Activated CD4-positive, alpha-beta T cell treated with anti-CD3 and anti-CD28 coated beads for 24 hours (primary cell): ENCODE results near the gene HSD17B1.
"Not testable (repeated sequence)": the region's sequence is repeated elsewhere in the genome, so short reads cannot be mapped to it uniquely, and the experiment has no call there.

Experiments used
- DNase-seq, 2 donors: peaks; one replicate each; pipeline ENCODE4 v3.0.0-alpha.2; 2020; ENCODE audit warnings: low read depth in 2 of 2

Gene HSD17B1

DNA sequence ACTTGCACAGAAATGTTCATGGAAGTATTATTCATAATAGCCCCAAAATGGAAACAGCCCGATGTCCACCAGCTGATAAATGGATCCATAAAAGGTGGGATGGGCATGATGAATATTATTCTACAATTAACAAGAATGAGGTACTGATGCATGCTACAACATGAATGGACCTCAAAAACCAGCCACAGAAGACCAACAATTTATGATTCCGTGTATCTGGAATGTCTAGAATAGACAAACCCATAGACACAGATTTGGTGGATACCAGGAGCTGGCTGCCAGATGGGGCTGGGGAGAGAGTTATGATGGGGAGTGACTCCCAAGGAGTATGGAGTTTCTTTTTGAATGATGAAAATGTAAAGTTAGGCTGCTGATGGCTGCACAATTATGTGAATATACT is 27.5 kb upstream of the HSD17B1 start:
- no peak for DNase-seq

DNA sequence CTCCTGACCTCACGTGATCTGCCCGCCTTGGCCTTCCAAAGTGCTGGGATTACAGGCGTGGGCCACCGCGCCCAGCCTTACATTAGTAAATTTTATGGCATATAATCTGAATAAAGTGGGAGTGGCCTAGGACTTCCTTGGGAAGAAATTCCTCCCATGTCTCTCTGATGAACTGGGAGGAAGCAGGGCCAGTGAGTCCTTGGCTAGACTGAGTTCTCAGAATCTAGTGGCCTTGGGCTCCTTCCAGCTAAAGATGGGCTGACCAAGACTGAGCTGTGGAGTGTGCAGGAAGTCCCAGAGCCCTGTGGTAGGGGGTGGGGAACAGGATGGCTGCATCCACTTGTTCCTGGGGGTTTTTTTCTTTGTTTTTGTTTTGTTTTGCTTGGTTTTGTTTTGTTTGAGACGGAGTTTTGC is 26.7 kb upstream of the HSD17B1 start:
- no peak for DNase-seq

DNA sequence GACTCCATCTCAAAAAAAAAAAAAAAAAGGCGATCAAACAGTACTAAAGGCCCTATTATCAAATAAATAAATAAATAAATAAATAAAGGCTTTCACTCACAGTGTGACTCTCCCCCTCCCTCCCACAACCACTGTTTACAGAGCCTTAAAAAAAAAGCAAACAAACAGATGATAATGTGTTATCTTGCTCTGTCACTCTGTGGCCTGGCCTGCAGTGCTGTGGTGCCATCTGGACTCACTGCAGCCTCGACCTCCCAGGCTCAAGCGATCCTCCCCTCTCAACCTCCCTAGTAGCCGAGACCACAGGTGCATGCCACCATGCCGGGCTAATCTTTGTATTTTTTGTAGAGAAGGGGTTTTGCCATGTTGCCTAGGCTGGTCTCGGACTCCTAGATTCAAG is 24.8 kb upstream of the HSD17B1 start:
- DNase-seq, result no peak

DNA sequence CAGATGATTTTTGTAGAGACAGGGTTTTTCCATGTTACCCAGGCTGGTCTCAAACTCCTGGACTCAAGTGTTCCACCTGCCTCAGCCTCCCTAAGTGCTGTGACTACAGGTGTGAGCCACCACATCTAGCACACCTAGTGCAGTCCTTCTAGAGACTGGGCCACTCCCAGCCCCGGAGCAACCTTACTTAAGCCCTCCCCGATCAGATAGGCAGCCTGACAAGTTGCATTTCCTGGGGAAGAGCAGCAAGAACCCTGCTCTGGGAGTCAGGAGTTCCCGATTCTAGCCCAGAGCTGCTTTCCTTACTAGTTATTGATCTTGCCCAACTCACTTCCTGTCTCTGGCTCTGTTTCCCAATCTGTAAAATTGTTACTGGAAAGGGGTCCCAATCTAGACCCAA is 23.7 kb upstream of the HSD17B1 start:
- no peak for DNase-seq

DNA sequence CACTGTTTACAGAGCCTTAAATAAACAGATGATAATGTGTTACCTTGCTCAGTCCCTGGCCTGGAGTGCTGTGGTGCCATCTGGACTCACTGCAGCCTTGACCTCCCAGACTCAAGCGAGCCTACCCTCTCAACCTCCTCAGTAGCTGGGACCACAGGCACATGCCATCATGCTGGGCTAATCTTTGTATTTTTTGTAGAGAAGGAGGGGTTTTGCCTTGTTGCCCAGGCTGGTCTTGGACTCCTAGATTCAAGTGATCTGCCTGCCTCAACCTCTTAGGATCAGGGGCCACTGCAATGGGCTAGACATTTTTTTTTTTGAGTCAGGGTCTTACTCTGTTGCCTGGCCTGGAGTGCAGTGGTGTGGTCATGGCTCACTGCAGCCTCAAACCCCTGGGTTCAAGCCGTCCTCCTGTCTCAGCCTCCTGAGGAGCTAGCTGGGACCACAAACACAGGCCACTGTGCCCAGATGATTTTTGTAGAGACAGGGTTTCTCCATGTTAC is 21.7 kb upstream of the HSD17B1 start:
- DNase-seq, result no peak

DNA sequence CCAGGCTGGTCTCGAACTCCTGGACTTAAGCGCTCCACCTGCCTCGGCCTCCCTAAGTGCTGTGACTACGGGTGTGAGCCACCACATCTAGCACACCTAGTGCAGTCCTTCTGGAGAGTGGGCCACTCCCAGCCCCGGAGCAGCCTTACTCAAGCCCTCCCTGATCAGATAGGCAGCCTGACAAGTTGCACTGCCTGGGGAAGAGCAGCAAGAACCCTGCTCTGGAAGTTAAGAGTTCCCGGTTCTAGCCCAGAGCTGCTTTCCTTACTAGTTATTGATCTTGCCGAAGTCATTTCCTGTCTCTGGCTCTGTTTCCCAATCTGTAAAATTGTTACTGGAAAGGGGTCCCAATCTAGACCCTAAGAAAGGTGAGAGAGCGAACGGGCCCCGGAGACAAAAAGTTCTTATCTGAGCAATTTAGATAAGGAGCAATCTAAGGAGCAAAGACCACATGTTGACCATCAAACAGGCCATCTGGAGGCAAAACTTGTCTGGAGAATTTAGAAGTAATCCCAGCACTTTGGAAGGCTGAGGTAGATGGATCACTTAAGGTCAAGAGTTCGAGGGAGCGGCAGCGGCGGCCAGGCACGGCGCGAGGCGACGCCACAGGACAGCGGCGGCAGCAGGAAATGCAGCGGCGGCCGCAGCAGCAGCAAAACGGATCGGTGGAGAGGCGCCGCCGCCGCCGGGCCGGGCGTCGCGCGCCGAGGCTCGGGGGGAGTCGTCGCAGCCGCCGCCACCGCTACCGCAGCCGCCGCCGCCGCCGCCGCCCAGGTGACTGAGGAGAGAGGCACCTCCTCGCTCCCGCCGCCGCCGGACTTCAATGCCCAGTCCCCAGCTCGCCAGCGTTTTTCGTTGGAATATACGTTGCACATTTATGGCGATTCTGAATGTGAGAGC is 21.0 kb upstream of the HSD17B1 start:
- no peak for DNase-seq

DNA sequence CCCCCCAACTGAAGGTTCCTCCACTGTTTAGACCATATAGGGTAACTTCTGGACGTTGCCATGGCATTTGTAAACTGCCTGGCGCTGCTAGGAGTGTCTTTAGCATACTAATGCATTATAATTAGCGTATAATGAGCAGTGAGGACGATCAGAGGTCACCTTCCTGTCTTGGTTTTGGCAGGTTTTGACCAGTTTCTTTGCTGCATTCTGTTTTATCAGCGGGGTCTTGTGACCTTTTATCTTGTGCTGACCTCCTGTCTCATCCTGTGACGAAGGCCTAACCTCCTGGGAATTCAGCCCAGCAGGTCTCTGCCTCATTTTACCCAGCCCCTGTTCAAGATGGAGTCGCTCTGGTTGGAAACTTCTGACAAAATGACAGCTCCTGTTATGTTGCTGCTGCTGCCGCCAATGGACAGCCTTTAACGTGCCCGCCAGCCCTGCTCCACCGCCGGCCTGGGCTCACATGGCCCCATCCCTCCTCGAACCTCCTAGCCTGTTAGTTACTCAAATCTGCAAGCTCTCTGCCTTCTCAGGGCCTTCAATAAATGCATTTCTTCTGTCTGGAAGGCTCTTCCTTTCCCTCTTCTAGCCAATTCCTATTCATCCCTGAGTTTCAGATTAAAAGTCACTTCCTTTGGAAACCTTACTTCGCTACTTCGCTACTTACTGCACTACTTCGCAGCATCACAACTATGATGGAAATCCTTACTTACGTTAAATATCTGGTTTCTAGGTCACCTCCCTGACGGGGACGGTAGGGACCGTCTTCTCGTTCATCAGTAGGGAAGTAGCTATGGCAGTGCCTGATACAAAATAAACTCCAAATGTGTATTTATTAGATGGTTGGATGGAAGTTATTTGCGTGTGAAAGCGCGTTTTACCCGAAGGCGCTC is 17.3 kb upstream of the HSD17B1 start:
- DNase-seq, result no peak

DNA sequence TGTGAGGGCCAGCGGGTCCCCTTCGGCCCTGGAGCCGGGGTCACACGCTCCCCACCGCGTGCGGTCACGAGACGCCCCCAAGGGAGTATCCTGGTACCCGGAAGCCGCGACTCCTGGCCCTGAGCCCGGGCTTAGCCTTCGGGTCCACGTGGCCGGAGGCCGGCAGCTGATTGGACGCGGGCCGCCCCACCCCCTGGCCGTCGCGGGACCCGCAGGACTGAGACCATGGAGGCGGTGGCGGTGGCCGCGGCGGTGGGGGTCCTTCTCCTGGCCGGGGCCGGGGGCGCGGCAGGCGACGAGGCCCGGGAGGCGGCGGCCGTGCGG is 16.7 kb upstream of the HSD17B1 start, which contains the start of gene NAGLU:
Gene NAGLU (plus strand): TSS at position 194 of the 324 bp plus-strand sequence. CDS start 32 bp downstream, at position 226.
- peak; percentile 75 to 89 for DNase-seq

DNA sequence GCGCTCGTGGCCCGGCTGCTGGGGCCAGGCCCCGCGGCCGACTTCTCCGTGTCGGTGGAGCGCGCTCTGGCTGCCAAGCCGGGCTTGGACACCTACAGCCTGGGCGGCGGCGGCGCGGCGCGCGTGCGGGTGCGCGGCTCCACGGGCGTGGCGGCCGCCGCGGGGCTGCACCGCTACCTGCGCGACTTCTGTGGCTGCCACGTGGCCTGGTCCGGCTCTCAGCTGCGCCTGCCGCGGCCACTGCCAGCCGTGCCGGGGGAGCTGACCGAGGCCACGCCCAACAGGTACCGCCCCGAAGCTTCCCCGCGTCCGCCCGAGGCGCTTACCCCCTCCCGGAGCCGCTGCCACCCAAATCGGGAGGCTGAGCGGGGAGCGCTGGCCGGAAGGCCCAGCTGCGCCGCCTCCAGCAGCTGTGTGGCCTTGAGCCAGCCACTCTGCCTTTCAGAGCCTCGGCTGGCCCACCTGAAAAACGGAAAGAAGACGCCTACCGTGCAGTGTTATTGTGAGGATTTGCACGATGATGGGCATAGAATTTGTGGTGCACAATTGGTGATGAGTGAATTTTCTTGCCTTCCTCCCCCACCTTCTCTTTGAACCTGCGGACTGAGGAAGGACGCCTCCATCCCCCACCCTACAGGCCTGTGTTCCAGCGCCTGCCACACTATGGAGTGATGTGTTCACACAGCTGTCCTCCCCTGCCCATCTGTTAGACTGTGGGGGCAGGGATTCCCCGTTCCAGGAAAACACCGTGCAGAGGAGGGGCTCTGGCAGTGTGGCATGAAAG is 16.2 kb upstream of the HSD17B1 start:
- peak; percentile 61 to 66 for DNase-seq

DNA sequence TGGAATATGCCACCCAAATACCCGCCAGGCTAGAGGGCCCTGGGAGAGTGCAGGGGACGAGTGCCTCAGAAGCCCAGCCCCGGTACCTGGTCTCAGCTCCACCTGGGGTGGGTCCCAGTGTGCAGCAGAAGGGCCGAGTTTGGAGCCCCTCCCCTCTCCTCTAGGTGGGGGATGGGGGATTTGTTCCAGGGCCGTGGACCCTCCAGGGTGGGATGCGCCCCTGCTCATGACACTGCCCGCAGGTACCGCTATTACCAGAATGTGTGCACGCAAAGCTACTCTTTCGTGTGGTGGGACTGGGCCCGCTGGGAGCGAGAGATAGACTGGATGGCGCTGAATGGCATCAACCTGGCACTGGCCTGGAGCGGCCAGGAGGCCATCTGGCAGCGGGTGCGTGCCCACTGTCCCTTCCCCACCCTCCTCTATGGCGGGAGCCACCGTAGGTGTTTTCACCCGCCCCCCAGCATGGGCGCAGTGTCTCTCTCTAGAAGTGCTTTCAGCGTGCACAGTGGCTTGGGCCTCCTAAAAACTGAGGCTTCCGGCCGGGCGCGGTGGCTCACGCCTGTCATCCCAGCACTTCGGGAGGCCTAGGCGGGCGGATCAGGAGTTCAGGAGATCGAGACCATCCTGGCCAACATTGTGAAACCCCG is 15.4 kb upstream of the HSD17B1 start:
- DNase-seq, result no peak

DNA sequence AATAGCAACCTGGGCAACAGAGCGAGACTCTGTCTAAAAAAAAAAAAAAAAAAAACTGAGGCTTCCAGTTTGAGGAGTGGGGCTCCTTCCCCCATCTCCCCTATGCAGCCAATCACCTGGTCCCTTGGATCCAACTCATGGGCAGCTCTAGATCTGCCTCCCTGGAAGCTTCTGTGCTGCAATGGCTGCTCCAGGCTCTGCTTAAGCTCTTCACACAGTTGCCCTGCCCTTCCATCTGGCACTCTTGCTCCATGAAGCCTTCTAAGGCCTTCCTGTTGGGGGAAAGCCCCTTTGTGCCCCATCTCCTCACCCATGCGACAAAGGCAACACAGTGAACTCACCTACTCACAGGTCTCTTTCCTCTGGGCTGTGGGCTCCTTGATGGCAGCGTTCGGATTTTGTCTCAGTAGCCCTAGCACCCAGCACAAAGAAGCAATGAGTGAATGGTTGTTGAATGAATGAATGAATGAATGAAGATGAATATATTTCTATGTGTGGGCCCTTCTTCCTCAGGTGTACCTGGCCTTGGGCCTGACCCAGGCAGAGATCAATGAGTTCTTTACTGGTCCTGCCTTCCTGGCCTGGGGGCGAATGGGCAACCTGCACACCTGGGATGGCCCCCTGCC is 14.8 kb upstream of the HSD17B1 start:
- no peak for DNase-seq

DNA sequence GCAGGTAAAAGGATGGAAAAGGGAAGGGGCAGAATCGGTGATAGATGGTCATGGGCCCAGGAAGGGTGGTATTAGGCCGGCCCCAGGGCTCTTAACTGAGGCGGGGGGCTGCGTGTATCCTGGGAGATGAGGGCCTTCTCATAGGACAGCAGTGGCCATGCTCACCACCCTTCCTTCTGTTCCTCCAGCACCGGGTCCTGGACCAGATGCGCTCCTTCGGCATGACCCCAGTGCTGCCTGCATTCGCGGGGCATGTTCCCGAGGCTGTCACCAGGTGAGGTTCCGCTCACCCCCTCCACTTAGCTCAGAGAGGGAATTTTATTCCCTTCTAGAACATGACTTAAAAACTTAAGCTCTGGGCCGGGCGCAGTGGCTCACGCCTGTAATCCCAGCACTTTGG is 14.2 kb upstream of the HSD17B1 start:
- DNase-seq, result no peak

DNA sequence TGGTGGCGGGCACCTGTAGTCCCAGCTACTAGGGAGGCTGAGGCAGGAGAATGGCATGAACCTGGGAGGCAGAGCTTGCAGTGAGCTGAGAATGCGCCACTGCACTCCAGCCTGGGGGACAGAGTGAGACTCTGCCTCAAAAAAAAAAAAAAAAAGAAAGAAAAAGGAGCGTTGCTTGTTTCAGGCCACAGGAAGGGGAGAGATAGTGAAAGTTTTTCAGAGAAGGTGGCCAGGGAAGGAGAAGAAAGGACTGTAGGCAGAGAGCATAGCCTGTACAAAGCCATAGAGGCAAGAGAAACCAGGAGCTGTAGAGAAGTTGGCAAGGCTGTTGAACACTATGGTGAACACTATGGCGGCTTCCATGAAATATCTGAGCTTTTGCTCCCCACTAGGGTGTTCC is 12.2 kb upstream of the HSD17B1 start:
- DNase-seq, result not testable (repeated sequence)

DNA sequence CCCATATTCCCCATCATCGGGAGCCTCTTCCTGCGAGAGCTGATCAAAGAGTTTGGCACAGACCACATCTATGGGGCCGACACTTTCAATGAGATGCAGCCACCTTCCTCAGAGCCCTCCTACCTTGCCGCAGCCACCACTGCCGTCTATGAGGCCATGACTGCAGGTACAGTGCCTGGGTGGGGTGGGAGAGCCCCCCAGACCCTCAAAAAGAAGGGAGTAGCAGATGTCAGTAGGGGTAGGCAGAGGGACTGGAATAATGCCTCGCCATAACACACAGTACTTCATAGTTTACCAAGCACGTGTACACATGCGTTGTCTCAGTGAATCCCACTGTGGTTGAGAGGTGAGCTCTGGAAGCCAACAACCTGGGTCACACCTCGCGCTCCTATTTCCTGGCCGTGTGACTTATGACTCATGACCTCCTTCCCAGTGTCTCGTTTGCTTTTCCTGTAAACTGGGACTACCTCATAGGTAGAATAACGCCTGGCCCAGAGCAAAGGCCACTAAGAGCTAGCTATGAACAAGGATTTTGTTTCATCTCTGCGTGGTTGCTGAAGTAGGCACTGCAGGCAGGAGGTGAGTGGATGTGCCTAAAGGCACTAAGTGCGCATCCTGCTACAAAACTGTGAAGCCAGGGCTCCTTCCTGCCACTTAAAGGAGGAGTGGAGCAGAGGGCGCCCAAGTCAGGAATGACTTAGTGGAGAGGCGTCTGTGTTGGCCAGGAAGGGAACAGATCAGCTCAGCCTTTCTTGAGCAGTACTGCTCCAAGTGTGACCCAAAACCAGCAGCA is 11.5 kb upstream of the HSD17B1 start:
- no peak for DNase-seq

DNA sequence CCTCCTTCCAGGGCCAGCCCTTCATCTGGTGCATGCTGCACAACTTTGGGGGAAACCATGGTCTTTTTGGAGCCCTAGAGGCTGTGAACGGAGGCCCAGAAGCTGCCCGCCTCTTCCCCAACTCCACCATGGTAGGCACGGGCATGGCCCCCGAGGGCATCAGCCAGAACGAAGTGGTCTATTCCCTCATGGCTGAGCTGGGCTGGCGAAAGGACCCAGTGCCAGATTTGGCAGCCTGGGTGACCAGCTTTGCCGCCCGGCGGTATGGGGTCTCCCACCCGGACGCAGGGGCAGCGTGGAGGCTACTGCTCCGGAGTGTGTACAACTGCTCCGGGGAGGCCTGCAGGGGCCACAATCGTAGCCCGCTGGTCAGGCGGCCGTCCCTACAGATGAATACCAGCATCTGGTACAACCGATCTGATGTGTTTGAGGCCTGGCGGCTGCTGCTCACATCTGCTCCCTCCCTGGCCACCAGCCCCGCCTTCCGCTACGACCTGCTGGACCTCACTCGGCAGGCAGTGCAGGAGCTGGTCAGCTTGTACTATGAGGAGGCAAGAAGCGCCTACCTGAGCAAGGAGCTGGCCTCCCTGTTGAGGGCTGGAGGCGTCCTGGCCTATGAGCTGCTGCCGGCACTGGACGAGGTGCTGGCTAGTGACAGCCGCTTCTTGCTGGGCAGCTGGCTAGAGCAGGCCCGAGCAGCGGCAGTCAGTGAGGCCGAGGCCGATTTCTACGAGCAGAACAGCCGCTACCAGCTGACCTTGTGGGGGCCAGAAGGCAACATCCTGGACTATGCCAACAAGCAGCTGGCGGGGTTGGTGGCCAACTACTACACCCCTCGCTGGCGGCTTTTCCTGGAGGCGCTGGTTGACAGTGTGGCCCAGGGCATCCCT is 9.3 kb upstream of the HSD17B1 start:
- no peak for DNase-seq

DNA sequence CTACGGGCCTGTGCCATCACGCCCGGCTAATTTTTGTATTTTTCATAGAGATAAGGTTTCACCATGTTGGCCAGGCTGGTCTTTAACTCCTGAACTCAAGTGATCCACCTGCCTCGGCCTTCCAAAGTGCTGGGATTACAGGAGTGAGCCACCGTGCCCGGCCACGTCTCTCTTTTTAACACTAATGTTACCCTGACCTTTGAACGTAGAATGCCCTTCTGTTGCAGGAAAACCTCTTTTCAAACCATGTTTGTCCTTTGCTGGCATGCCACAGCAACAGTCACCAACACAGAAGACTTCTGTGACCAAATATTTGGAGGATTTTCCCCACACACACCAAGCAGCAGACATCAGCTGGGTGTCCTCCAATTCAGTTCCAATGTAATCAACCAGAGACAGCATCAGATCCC is 7.8 kb upstream of the HSD17B1 start:
- no peak for DNase-seq

DNA sequence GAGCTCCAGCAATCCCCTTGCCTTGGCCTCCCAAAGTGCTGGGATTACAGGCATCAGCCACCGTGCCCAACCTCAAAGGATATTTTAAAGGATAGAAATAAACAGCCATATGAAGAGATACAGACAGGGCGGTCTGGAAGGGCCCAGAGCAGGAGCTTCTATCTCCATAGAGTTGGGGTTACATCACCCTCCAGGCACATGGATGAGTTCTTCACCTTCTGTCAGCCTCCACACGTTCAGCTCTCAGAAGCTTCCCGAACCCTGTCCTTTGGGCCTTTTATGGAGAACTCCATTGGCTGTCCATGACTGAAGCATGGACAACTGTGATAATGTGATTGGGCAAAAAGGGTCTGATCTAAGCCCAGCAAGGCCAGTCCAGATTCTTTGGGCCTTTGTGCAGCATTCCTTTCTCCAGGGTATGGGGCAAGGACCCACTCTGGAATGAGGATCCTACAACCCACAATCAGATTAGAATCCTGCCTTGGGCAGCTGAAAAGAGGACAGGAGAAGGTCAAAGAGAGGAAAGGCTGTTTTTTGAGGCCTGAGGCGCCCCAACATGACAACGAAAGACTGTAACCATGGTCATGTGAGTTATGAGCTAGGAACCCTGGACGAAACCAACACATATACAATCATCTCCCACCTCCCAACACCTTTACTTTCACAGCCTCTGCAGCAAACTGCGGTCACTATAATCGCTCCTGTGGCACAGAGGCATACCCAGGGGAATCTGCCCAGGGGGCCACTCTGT is 6.8 kb upstream of the HSD17B1 start:
- not testable (repeated sequence) for DNase-seq

DNA sequence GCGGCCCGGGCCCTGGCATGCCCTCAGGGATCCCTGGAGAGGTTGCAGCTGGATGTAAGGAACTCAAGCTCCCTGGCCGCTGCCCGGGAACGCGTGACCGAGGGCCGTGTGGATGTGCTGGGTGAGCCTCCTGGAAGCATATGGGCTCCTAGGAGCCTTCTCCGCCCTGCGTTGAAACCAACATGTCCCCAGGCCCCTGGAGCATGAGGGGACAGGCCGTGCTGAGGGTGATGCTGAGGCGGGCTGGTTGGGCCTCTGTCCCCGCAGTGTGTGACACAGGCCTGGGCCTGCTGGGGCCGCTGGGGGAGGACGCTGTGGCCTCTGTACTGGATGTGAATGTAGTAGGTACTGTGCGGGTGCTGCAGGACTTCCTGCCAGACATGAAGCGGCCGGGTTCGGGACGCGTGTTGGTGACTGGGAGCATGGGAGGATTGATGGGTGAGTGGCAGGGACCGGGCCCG is 5.7 kb upstream of the HSD17B1 start:
- DNase-seq, result no peak
